Tibial nerve (tissue), 4 donors: ENCODE data around the gene STX8.

Experiments
- EP300 ChIP-seq, 2 donors: sonication (generic); formaldehyde crosslinking; IDR thresholded peaks; one replicate each; pipeline ENCODE4 v1.6.1; 2017; ENCODE audit warnings: antibody characterized with exemption in 2 of 2, mild to moderate bottlenecking in 1 of 2
- POLR2A ChIP-seq, 2 donors: fragments of 450-650 bp; IDR thresholded peaks; one replicate each; pipeline ENCODE4 v1.6.1; 2017; ENCODE audit warnings: antibody characterized with exemption in 2 of 2, mild to moderate bottlenecking in 2 of 2, moderate library complexity in 2 of 2
- TF ChIP-seq, protein P1 (sequence below), 5 experiments: fragments of 200-600 bp in 3 of 5; fragments of 450-650 bp in 2 of 5; sonication (generic) in 3 of 5; IDR thresholded peaks; one replicate each; pipeline ENCODE4 v1.5.1; 2016 to 2019; ENCODE audit warnings: antibody characterized with exemption in 5 of 5, mild to moderate bottlenecking in 3 of 5, moderate library complexity in 2 of 5

GRCh38 chr17:9286434-9286833, 289.2 kb downstream of the STX8 start:
- TF ChIP-seq, protein P1, sequence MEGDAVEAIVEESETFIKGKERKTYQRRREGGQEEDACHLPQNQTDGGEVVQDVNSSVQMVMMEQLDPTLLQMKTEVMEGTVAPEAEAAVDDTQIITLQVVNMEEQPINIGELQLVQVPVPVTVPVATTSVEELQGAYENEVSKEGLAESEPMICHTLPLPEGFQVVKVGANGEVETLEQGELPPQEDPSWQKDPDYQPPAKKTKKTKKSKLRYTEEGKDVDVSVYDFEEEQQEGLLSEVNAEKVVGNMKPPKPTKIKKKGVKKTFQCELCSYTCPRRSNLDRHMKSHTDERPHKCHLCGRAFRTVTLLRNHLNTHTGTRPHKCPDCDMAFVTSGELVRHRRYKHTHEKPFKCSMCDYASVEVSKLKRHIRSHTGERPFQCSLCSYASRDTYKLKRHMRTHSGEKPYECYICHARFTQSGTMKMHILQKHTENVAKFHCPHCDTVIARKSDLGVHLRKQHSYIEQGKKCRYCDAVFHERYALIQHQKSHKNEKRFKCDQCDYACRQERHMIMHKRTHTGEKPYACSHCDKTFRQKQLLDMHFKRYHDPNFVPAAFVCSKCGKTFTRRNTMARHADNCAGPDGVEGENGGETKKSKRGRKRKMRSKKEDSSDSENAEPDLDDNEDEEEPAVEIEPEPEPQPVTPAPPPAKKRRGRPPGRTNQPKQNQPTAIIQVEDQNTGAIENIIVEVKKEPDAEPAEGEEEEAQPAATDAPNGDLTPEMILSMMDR (IDR thresholded peaks at IDR 0.05), result no peak
- TF ChIP-seq EP300 (IDR thresholded peaks at IDR 0.05) (no peak), POLR2A (IDR thresholded peaks at IDR 0.05) (no peak)
